SK-N-SH (cell line): ENCODE measurements around the gene ECI1. TPM values are rescaled to one million over a fixed set of nuclear protein-coding genes. Genes with fewer than 3 reads are reported as not detected.

Source experiments
- CTCF ChIA-PET: fragments of 300-600, 350-600 bp; formaldehyde crosslinking; extraction: SDS; loops from one replicate; lab custom pipeline; 2021; lab: Yijun Ruan, JAX
- POLR2A ChIA-PET: fragments of 350-600 bp; sonication (Branson Sonifier 250); formaldehyde crosslinking; extraction: SDS; loops from one replicate; lab custom pipeline; 2020; ENCODE audit warnings: antibody characterized with exemption, inconsistent platforms; lab: Yijun Ruan, JAX
- DNase-seq: peaks from one replicate; pipeline ENCODE4 v3.0.0; 2012
- H2AFZ ChIP-seq: fragments of 200-600 bp; sonication (generic); 2 replicates; pipeline ENCODE4 v1.8.1; 2016; ENCODE audit warnings: antibody characterized with exemption, mild to moderate bottlenecking, low read depth
- H3F3A ChIP-seq: fragments of 200-600 bp; sonication (generic); replicated peaks from 2 replicates; pipeline ENCODE3; 2016; ENCODE audit warnings: antibody characterized with exemption, mild to moderate bottlenecking; ENCODE audit not compliant: insufficient read depth
- H3K27ac ChIP-seq, 2 experiments: fragments of 200-500 bp in 1 of 2; fragments of 200-600 bp in 1 of 2; sonication (Bioruptor generic) in 1 of 2; sonication (generic), shearing (Covaris generic) in 1 of 2; 2 replicates each; pipeline versions ENCODE4 v1.5.1 to v1.6.1; 2014 to 2016; ENCODE audit warnings: low read depth in 2 of 2, inconsistent platforms in 1 of 2, low read length in 1 of 2, mild to moderate bottlenecking in 1 of 2, mixed read lengths in 1 of 2
- H3K27me3 ChIP-seq: fragments of 200-600 bp; sonication (generic), shearing (Covaris generic); 2 replicates; pipeline ENCODE4 v1.6.1; 2016; ENCODE audit warnings: mixed run types; ENCODE audit not compliant: insufficient read depth
- H3K36me3 ChIP-seq, 2 experiments: fragments of 200-500 bp in 1 of 2; fragments of 200-600 bp in 1 of 2; sonication (Bioruptor generic) in 1 of 2; sonication (generic) in 1 of 2; replicated peaks in 1 of 2; 2 replicates each; pipeline versions ENCODE3 to v1.5.1; 2014 to 2016; ENCODE audit warnings: low read length in 1 of 2, mild to moderate bottlenecking in 1 of 2; ENCODE audit not compliant: insufficient read depth in 2 of 2, control insufficient read depth in 1 of 2
- H3K4me1 ChIP-seq, 2 experiments: fragments of 200-500 bp in 1 of 2; fragments of 200-600 bp in 1 of 2; sonication (Bioruptor generic) in 1 of 2; sonication (generic), shearing (Covaris generic) in 1 of 2; 2 replicates each; pipeline versions ENCODE4 v1.5.1 to v1.6.1; 2014 to 2016; ENCODE audit warnings: low read depth in 1 of 2, low read length in 1 of 2, mixed run types in 1 of 2; ENCODE audit not compliant: insufficient read depth in 2 of 2, control insufficient read depth in 1 of 2
- H3K4me2 ChIP-seq: fragments of 200-600 bp; sonication (generic), shearing (Covaris generic); 2 replicates; pipeline ENCODE4 v1.6.1; 2017; ENCODE audit warnings: mixed run types
- H3K4me3 ChIP-seq, 2 experiments: fragments of 200-500 bp in 1 of 2; fragments of 200-600 bp in 1 of 2; sonication (Bioruptor generic) in 1 of 2; sonication (generic), shearing (Covaris generic) in 1 of 2; 2 replicates each; pipeline versions ENCODE4 v1.5.1 to v1.8.1; 2014 to 2016; ENCODE audit warnings: low read depth in 2 of 2, inconsistent platforms in 1 of 2, low read length in 1 of 2, mild to moderate bottlenecking in 1 of 2, mixed read lengths in 1 of 2, moderate library complexity in 1 of 2
- H3K79me2 ChIP-seq: fragments of 200-600 bp; sonication (generic); 2 replicates; pipeline ENCODE4 v1.8.1; 2017; ENCODE audit warnings: mild to moderate bottlenecking; ENCODE audit not compliant: insufficient read depth
- H3K9ac ChIP-seq: fragments of 200-600 bp; sonication (generic); 2 replicates; pipeline ENCODE4 v1.6.1; 2017; ENCODE audit warnings: mixed run types
- H3K9me2 ChIP-seq: fragments of 200-600 bp; sonication (generic); 2 replicates; pipeline ENCODE4 v1.6.1; 2017; ENCODE audit warnings: mixed run types
- H3K9me3 ChIP-seq: fragments of 200-600 bp; sonication (generic); 2 replicates; pipeline ENCODE4 v1.6.1; 2017; ENCODE audit warnings: mixed run types, mild to moderate bottlenecking, moderate library complexity
- H4K20me1 ChIP-seq: fragments of 200-600 bp; sonication (generic); 2 replicates; pipeline ENCODE4 v1.6.1; 2017; ENCODE audit warnings: mild to moderate bottlenecking, mixed run types; ENCODE audit not compliant: insufficient read depth
- CHD2 ChIP-seq: fragments of 150-350 bp; IDR thresholded peaks from 2 replicates; pipeline ENCODE4 v1.6.1; 2018; ENCODE audit warnings: low read length; ENCODE audit not compliant: partially characterized antibody
- EP300 ChIP-seq, 2 experiments: IDR thresholded peaks; 2 replicates each; pipeline versions ENCODE4 v1.4.0 to v1.6.1; 2012; ENCODE audit warnings: borderline replicate concordance in 1 of 2, low read depth in 1 of 2, low read length in 1 of 2
- EZH2phosphoT487 ChIP-seq: fragments of 200-600 bp; sonication (generic); IDR thresholded peaks from 2 replicates; pipeline ENCODE4 v1.6.1; 2017; ENCODE audit warnings: low read depth, mixed run types, mild to moderate bottlenecking, antibody characterized with exemption, moderate library complexity, borderline replicate concordance
- FOXM1 ChIP-seq: IDR thresholded peaks from 2 replicates; pipeline ENCODE4 v1.4.0; 2012; ENCODE audit warnings: low read depth, mild to moderate bottlenecking
- JUND ChIP-seq: IDR thresholded peaks from 2 replicates; pipeline ENCODE4 v1.4.0; 2012
- MXI1 ChIP-seq: IDR thresholded peaks from 2 replicates; pipeline ENCODE4 v1.6.1; 2012; ENCODE audit warnings: mild to moderate bottlenecking, low read depth, low read length, improper control_type of control experiment
- PBX3 ChIP-seq: IDR thresholded peaks from 2 replicates; pipeline ENCODE4; 2012
- POLR2AphosphoS5 ChIP-seq: IDR thresholded peaks from 2 replicates; pipeline ENCODE4 v1.6.1; 2012; ENCODE audit warnings: low read depth, low read length
- RAD21 ChIP-seq: IDR thresholded peaks from 2 replicates; pipeline ENCODE4 v1.6.1; 2012; ENCODE audit warnings: mild to moderate bottlenecking, low read length
- RCOR1 ChIP-seq: fragments of 150-350 bp; IDR thresholded peaks from 2 replicates; pipeline ENCODE4 v1.6.1; 2017; ENCODE audit warnings: antibody characterized with exemption, low read length
- RFX5 ChIP-seq: IDR thresholded peaks from 2 replicates; pipeline ENCODE4 v1.6.1; 2012; ENCODE audit warnings: mild to moderate bottlenecking, improper control_type of control experiment, low read length
- SMC3 ChIP-seq: IDR thresholded peaks from 2 replicates; pipeline ENCODE4 v1.6.1; 2012; ENCODE audit warnings: low read depth, low read length, improper control_type of control experiment
- USF2 ChIP-seq: fragments of 150-350 bp; IDR thresholded peaks from 2 replicates; pipeline ENCODE4 v1.6.1; 2017; ENCODE audit warnings: antibody characterized with exemption, low read length, low read depth, borderline replicate concordance
- YY1 ChIP-seq: IDR thresholded peaks from 2 replicates; pipeline ENCODE4 v1.4.0; 2012; ENCODE audit warnings: low read depth, mild to moderate bottlenecking
- ZBTB33 ChIP-seq: IDR thresholded peaks from 2 replicates; pipeline ENCODE4 v1.4.0; 2012; ENCODE audit warnings: low read depth, borderline replicate concordance
- WGBS: methylation state at CpG from one replicate; pipeline ENCODE4 v1.1.6; 2017; ENCODE audit warnings: low lambda C conversion rate; 5-methylcytosine and 5-hydroxymethylcytosine counted together
- polyA plus RNA-seq, 3 experiments: library from polyadenylated mRNA; depleted of rRNA; stranded (reverse); fragments of >200 nt; gene quantifications; 2 replicates each; pipeline ENCODE4 v1.2.3, GENCODE V29; 2012

Gene ECI1
- polyA plus RNA-seq, 1 of the 3 experiments (the other 2 are of a cell fraction) = 61.8 TPM

GRCh38 chr16:2226918-2227317, 24.5 kb downstream of the ECI1 start:
- H3K9me2 ChIP-seq = no peaks in the 10 kb centered on the region
- peaks cover 0 to 35% of the 10 kb centered on the region in 2 experiments for H3K36me3 ChIP-seq
- H3K79me2 ChIP-seq = peaks cover 51% of the 10 kb centered on the region
- WGBS = 94% methylated on average over 6 of the region's 6 CpGs
- peaks cover 0 to 4% of the 10 kb centered on the region in 2 experiments; a peak in 1 of 4 replicates for H3K4me1 ChIP-seq
- ChIA-PET CTCF (interaction anchor here (1.4 kb wide), 1 partner anchor 32 kb away, joined by 3 read pairs; no protein-coding TSS in a partner anchor), POLR2A (interaction anchor here (0.6 to 1.1 kb wide), 2 partner anchors 44 to 72 kb away, joined by 3 read pairs; partner anchors contain the start of gene TRAF7)
- H3K9ac ChIP-seq = no peak overlapping the region
- TF ChIP-seq POLR2AphosphoS5 = no peak
- TF ChIP-seq CHD2 = no peak
- TF ChIP-seq FOXM1 = no peak
- no peak for TF ChIP-seq YY1
- no peak for TF ChIP-seq MXI1
- no peak for TF ChIP-seq RFX5
- TF ChIP-seq PBX3 = no peak
- no peak for TF ChIP-seq RCOR1
- no peak for TF ChIP-seq EZH2phosphoT487
- no peak for TF ChIP-seq SMC3
- no peak for TF ChIP-seq RAD21
- no peak for TF ChIP-seq USF2
- TF ChIP-seq ZBTB33 = no peak
- H3K27me3 ChIP-seq = no peaks in the 10 kb centered on the region
- no peaks in the 10 kb centered on the region for H3K9me3 ChIP-seq
- no peak overlapping the region for H3K27ac ChIP-seq
- H4K20me1 ChIP-seq = peaks cover 30% of the 10 kb centered on the region
- H2AFZ ChIP-seq = no peak overlapping the region
- no peak overlapping the region for H3K4me2 ChIP-seq
- no peaks in the 10 kb centered on the region for H3F3A ChIP-seq
- no peak for DNase-seq
- no peak overlapping the region for H3K4me3 ChIP-seq

- Histone ChIP-seq H3K79me2 (peaks cover 51% of the 10 kb centered on the region), H3K36me3 (peaks cover 0 to 29% of the 10 kb centered on the region in 2 experiments), H3K27ac (no peak overlapping the region), H2AFZ (no peak overlapping the region), H3K4me3 (no peak overlapping the region), H4K20me1 (peaks cover 30% of the 10 kb centered on the region), H3K9me3 (no peaks in the 10 kb centered on the region), H3K9me2 (no peaks in the 10 kb centered on the region), H3K4me2 (0 out of 2 replicates have a peak overlapping the region, but pooled peaks have one; percentile 7), H3K27me3 (no peaks in the 10 kb centered on the region), H3F3A (no peaks in the 10 kb centered on the region), H3K9ac (no peak overlapping the region), H3K4me1 (peaks cover 0 to 4% of the 10 kb centered on the region in 2 experiments; a peak in 1 of 4 replicates)
- DNase-seq = no peak
- TF ChIP-seq USF2 (no peak), EP300 (IDR thresholded peaks at IDR 0.05; ENCODE audit: borderline replicate concordance in 1 of 2, low read depth in 1 of 2, low read length in 1 of 2) (no peak), JUND (no peak)
- WGBS = 74% methylated on average over 5 of the region's 9 CpGs
- POLR2A ChIA-PET = interaction anchor here (0.8 to 1.1 kb wide), 2 partner anchors 25 to 71 kb away, joined by 3 read pairs; partner anchors contain the start of genes ECI1 and TRAF7
- CTCF ChIA-PET = interaction anchor here (1.4 kb wide), 1 partner anchor 31 kb away, joined by 3 read pairs; no protein-coding TSS in a partner anchor
These were observed 25.1 kb downstream of the ECI1 start for GRCh38 chr16:2226245-2226793.
